NCI-H1048 (cell line): ENCODE data around the gene HELZ.
"Not testable (repeated sequence)": the region's sequence is repeated elsewhere in the genome, so short reads cannot be mapped to it uniquely, and the experiment has no call there.

Experiments used
- DNase-seq: peaks from one replicate; lab custom pipeline; 2025; lab: John Stamatoyannopoulos, UW

The HELZ gene, protein sequence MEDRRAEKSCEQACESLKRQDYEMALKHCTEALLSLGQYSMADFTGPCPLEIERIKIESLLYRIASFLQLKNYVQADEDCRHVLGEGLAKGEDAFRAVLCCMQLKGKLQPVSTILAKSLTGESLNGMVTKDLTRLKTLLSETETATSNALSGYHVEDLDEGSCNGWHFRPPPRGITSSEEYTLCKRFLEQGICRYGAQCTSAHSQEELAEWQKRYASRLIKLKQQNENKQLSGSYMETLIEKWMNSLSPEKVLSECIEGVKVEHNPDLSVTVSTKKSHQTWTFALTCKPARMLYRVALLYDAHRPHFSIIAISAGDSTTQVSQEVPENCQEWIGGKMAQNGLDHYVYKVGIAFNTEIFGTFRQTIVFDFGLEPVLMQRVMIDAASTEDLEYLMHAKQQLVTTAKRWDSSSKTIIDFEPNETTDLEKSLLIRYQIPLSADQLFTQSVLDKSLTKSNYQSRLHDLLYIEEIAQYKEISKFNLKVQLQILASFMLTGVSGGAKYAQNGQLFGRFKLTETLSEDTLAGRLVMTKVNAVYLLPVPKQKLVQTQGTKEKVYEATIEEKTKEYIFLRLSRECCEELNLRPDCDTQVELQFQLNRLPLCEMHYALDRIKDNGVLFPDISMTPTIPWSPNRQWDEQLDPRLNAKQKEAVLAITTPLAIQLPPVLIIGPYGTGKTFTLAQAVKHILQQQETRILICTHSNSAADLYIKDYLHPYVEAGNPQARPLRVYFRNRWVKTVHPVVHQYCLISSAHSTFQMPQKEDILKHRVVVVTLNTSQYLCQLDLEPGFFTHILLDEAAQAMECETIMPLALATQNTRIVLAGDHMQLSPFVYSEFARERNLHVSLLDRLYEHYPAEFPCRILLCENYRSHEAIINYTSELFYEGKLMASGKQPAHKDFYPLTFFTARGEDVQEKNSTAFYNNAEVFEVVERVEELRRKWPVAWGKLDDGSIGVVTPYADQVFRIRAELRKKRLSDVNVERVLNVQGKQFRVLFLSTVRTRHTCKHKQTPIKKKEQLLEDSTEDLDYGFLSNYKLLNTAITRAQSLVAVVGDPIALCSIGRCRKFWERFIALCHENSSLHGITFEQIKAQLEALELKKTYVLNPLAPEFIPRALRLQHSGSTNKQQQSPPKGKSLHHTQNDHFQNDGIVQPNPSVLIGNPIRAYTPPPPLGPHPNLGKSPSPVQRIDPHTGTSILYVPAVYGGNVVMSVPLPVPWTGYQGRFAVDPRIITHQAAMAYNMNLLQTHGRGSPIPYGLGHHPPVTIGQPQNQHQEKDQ (N-terminal part only)

DNA sequence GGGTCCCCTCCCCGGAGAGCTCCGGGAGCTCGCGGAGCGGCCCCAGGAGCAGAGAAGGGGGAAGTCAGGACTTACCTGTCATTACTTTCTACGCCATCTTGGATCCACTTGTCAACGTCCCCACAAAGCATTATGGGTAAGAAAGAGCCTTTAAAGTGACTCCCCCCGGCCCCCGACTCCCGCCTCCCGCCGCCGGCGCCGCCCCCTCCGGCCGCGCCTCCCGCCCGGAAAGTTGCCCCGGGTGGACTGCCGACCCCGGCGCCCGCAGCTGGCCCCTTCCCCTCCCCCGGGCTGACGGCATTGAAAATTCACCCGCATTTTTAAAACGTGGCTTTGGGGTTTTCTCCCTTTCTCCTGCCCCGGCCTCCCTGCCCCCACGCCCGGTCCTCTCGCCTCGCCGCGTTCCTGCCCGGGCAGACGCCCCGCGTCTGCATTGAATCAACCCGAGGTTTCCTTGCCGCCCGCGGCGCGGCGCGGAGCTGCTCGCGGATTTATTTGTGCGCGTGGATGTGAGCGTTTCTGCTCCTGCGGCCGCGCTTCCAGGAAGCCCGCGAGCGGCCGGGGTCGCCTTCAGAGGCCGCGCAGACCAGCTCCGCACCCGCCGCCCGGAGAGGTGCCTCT is at the start of gene HELZ:
HELZ (minus strand) TSS at position 124 of the 621 bp plus-strand sequence. CDS start 26,392 bp downstream, outside the sequence.
- DNase-seq: peak; percentile 51

DNA sequence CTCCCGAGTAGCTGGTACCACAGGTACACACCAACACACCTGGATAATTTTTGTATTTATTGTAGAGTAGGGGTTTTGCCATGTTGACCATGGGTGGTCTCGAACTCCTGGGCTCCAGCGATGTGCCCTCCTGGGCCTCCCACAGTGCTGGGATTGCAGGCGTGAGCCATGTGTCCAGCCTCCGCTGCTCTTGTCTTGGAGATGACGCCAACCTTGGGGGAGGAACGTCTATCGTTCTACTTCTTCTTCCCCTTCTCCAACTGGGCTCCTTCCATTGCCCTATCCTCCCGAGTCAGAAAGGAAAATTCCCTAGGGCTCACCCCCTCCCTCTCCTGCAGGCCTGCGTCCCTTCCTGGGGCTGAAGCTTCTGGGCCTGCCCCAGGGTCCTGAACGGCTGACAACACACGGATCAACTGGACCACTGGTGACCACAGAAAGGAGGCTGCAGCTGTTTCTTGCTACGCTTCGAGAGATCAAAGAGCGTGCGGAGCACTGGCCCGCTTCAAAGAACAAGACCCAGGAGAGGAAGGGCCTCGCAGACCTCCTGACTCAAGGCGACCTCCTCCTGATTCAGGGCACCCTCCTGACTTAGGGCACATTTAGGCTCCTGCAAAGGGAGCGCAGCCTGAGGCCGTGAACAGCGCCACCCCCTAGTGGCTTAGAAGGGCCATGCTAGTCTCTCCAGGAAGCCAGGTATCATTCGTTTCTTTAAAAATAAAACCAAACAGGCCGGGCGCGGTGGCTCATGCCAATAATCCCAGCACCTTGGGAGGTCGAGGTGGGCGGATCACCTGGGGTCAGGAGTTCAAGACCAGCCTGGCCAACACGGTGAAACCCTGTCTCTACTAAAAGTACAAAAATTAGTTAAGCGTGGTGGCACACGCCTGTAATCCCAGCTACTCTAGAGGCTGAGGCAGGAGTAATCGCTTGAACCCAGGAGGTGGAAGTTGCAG is 48.5 kb upstream of the HELZ start:
- DNase-seq: no peak

DNA sequence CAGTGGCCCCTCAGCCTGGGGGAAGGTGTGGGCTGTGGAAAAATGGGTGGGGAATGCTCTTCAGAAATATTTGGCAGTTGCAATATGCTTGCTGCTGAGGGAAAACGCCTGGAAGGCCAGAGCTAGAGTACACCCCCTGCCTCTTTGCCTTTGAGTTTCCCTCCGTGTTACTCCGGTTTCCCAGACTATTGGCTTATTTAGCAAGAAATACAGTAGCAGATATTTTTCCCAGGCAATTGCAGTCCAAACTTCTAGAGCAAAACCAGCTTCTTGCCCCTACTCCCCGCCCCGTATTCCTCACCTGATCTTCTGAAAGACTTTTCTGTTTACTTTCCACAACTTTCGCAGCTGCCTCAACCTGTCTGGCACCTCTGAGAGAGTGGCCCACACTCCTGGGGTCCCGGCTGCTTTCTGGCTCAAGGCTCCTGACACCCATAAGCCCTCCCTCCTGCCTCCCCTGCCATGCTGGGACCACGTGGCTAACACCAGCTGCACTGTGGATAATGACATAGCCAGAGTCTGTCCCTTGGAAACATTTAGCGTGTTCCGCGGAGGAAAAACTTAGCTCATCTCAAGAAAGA is 45.8 kb upstream of the HELZ start:
- no peak for DNase-seq

DNA sequence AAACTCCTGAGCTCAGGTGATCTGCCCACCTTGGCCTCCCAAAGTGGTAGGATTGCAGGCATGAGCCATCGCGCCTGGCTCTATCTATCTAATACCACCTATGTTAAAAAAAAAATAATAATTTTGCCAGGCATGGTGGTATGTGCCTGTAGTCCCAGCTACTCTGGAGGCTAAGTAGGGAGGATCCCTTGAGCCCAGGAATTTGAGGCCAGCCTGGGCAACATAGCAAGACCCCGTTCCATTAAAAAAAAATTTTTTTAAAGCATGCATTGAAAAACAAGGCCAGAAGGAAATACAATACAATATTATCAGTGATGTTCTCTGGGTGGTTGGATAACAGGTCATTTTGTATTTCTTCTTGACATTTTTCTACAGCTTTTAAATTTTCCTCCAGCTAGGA is 45.2 kb upstream of the HELZ start:
- no peak for DNase-seq

DNA sequence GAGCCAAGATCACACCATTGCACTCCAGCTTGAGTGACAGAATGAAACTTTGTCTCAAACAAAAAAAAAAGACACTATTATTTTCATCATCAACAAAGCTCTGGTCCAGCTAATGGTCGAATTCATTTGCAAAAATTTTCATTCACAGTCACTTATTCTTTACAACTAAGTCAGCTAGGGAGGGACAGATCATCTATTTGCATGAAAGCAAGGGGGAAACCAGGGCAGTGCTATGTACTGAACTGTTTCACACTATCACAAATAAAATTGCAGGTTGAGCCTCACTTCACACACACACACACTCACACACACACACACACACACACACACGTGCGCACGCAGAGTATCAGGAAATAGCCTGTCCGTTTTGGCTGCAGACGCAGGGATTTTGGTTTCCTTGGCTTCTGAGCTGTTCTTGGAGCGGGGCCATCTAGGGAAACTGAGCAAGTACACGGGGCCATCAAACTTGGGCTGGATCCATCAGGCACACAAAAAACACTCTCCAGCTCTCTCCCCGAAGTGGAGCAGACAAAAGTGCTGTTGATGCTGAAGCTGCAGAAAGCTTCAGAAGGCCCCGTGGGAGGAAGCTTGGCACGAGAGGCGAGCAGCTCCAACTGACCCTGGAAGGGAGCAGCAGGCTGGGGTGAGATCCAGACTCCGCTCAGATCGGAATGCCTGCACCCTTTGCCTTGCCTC is 44.3 kb upstream of the HELZ start:
- DNase-seq: no peak

DNA sequence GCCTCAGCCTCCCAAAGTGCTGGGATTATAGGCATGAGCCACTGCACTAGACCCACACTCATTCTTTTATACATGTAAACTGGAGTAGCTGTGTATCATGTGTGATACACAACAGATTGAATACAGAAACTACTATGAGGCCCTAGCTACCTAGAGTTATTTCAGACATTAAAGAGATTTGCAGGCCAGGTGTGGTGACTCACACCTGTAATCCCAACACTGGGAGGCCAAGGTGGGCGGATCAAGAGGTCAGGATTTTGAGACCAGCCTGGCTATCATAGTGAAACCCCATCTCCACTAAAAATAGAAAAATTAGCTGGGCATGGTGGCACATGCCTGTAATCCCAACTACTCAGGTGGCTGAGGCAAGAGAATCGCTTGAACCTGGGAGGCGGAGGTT is 41.8 kb upstream of the HELZ start:
- not testable (repeated sequence) for DNase-seq

DNA sequence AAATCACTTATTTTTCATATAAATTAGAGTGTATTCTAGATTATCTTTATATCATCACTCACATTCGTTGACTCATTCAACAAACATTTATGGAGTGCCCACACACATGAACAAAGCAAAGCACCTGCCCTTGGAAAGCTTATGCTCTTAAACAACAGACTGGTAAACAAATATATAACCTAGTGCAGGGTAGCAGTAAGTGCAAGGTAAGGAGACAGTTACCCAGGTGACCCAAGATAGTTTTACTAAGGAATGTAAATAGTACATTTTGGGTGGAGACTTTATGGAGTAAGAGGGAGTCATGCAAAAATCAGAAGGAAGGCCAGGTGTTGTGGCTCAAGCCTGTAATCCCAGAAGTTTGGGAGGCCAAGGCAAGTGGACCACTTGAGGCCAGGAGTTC is 40.4 kb upstream of the HELZ start:
- DNase-seq: no peak

DNA sequence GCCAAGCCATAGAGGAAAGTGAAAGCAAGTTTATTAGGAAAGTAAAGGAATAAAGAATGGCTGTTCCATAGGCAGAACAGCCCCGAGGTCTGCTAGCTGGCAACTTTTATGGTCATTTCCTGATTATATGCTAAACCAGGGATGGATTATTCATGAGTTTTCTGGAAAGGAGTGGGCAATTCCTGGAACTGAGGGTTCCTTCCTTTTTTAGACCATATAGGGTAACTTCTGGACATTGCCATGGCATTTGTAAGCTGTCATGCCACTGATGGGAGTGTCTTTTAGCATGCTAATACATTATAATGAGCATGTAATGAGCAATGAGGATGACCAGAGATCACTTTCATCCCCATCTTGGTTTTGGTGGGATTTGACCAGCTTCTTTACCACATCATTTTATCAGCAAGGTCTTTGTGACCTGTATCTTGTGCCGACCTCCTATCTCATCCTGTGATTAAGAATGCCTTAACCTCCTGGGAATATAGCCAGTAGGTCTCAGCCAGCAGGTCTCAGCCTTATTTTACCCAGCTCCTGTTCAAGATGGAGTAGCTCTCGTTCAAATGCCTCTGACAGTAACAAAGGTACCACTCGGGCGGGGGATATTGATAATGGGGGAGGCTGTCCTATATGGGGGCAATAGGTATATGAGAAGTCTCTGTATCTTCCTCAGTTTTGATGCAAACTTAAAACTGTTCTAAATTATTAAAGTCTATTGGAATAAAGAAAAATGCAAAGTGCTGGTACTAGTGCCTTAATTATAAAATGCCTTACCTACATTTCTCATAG is 38.9 kb upstream of the HELZ start:
- no peak for DNase-seq

DNA sequence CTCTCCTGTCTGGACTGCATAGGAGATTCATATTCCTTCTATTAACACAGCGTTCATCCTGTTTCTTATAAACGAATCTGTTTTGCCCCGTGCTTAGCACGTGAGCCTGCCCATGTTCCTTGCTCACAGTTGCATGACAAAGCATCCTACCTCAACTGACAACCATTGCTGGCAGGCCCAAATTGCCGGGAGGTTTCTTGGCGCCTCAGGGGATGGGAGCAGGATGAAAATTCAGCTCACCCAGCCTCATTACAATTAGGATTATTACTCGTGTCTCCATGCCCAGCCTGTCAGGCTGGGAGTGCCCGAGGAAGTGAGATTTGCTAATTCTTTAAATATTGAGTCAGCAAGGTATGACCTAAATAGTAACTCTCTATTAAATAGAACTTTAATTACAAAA is 36.7 kb upstream of the HELZ start:
- no peak for DNase-seq

DNA sequence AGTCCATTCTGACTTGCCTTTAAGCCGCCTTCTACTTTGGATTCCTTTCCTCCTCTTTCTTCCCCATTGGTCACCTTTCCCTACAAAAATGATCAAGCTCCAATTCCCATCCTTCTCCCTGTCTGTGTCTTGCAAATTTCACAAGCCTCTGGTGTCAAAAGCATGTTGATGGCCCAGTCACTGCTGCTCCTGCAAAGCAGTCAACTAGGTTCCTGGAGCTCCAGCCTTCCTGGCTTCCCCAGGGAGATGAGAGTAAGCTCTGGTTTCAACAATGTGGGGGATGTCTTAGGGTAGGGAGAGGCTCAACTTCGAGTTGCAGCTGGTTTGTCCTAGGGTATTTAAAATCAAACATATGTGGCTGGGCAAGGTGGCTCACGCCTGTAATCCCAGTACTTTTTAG is 36.1 kb upstream of the HELZ start:
- no peak for DNase-seq

DNA sequence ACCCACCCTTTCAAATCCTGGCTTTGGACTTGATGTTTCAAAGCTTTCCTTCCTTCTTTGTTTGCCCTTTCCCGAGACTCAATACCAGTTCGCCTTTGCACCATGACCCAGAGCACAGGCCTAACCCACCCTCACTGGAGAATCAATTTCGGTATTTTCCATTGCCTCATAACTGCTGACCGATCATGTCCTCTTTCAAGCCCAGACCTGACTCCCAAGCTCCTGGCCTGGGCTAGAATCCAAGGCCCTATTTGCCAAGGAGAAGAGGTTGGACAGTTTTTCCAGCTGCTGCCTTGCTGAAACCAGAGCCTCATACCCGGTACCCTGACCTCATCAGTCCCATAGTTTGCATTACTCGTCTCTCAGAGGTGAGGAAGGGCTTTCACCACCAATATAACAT is 35.3 kb upstream of the HELZ start:
- no peak for DNase-seq

DNA sequence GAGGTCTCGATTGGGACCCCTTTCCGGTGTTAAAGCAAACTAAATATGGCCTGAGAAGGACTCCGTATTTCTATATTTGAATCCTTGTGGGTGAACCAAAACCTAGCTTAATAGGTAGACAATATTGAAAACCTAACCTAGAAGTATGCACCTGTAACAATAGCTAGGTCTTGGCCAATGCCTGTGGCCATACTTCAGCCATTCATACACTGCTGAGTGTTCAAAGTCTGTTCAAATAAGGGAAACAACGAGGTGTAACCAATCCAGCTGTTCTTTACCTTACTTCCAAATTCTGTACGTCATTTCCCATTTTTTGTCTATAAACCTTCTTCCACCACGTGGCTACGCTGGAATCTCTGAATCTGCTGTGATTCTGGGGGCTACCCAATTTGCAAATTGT is 34.1 kb upstream of the HELZ start:
- DNase-seq: no peak

DNA sequence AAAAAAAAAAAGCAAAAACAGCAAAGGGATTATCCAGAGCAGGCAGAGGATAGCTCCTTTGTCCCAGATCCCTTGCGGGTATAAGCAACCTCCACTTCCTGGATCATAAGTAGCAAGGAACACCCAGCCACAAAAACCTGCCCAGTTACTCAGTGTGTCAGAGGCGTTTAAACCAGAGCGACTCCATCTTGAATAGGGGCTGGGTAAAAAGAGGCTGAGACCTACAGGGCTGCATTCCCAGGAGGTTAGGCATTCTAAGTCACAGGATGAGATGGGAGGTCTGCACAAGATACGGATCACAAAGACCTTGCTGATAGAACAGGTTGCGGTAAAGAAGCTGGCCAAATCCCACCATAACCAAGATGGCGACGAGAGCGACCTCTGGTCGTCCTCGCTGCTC is 33.4 kb upstream of the HELZ start:
- no peak for DNase-seq

DNA sequence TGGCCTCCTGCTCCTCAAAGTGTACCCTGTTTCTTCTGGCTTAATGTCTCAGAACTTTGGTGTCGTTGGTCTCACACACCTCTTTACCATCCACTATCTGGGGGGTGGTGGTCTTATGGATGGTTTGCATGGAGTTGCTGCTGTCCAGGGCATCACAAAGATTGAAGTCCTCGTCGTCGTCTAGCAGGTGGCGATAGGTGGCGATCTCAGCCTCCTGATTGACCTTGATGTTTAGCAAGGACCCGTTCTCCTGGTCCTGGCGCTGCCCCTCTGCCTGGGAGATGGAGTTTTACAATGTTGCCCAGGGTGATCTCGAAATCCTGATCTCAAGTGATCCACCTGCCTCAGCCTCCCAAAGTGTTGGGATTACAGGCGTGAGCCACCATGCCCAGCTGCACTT is 31.1 kb upstream of the HELZ start:
- no peak for DNase-seq

DNA sequence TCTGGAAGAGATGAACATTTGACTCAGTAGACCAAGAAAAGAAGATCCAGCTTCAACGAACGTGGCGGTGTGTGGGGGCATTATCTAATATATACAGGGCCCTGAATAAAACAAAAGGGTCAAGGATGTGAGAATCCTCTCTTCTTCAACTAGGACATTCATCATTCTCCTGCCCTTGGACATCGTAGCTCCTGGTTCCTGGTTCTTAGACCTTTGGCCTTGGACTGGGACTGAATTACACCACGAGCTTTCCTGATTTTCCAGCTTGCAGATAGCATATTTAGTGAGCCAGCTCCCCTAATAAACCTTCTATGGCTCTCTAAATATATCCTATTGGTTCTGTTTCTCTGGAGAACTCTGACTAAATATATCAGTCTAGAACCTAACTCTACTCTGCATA is 29.5 kb upstream of the HELZ start:
- DNase-seq: no peak

DNA sequence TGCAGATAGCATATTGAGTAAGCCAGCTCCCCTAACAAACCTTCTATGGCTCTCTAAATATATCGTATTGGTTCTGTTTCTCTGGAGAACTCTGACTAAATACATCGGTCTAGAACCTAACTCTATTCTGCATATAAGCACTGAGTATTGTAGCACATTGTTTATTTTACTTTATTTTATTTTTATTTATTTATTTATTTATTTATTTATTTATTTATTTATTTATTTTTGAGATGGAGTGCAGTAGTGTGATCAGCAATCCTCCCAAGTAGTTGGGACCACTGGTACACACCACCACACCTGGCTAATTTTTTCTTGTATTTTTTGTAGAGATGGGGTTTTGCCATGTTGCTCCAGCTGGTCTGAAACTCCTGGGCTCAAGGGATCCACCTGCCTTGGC is 28.9 kb upstream of the HELZ start:
- DNase-seq: no peak

DNA sequence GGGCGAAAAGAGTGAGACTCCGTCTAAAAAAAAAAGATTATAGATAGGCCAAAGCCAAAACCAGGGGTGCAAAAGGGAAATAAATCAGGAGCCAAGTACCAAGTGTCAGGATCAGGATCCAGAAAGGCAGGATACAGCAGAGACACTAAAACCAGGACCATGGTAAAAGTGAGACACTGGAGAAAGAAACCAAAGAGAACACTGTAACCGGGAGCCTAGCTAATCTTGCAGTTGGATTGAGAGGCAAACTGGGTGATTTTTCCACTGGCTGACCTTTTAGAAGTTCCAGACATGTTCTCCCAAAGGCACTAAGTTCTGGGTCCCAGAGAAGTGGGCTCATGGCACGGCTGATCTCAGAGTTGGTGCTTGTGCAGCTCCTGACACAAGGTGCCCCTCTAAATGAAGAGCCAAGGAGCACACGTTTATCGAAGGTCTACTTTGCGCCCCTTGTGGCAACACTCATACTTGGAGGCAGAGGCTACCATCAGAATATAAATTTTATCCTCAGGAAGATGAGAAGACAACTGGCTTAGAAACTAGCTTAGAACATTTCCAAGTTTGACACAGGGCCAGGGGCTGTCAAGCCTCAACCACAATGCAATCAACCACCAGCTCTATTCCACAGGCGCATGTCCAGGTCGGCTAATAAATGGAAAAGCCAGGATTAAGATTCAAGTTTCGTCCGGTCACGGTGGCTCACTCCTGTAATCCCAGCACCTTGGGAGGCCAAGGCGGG is 27.5 kb upstream of the HELZ start:
- no peak for DNase-seq

DNA sequence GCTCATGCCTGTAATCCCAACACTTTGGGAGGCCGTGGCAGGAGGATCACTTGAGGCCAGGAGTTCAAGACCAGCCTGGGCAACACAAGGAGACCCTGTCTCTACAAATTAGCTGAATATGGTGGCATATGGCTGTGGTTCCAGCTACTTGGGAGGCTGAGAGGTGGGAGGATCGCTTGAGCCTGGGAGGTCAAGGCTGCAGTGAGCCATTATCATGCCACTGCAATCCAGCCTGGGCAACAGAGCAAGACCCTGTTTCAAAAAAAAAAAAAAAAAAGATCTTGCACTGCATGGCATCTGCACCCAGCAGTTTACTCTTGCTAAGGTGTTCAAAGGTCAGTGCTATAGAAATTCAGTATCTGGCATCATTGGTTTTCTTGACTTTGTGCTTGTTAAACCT is 26.2 kb upstream of the HELZ start:
- DNase-seq: not testable (repeated sequence)
